ENCODE results near the gene AIMP1.
A peak's percentile ranks its signal among the peaks of the same experiment; 100 is the strongest.

AIMP1 gene

GRCh38 chr4:106312377-106312776, 4.0 kb upstream of the AIMP1 start:
- Histone ChIP-seq H3K27ac (no peak overlapping the region), H3K4me1 (ENCODE audit: control insufficient read depth in 1 of 2, insufficient read depth in 1 of 2, low read depth in 1 of 2, low read length in 1 of 2) (peaks cover 19% of the 10 kb centered on the region in 2 experiments), H3K27me3 (no peaks in the 10 kb centered on the region), H3K4me3 (ENCODE audit: low read depth in 1 of 2, low read length in 1 of 2) (no peak overlapping the region), H3K36me3 (no peaks in the 10 kb centered on the region), H3K9me3 (no peaks in the 10 kb centered on the region)
- no peak for TF ChIP-seq CTCF (IDR thresholded peaks at IDR 0.05)

- no peak for TF ChIP-seq CTCF (IDR thresholded peaks at IDR 0.05)
- no peak overlapping the region for H3K27ac ChIP-seq
- no peak overlapping the region for H3K4me3 ChIP-seq (ENCODE audit: low read depth in 1 of 2, low read length in 1 of 2)
- H3K36me3 ChIP-seq, result no peaks in the 10 kb centered on the region
- H3K9me3 ChIP-seq, result no peaks in the 10 kb centered on the region
- no peaks in the 10 kb centered on the region for H3K27me3 ChIP-seq
- H3K4me1 ChIP-seq (ENCODE audit: control insufficient read depth in 1 of 2, insufficient read depth in 1 of 2, low read depth in 1 of 2, low read length in 1 of 2), result peaks cover 19% of the 10 kb centered on the region in 2 experiments
These were observed 3.3 kb upstream of the AIMP1 start for GRCh38 chr4:106312997-106313522.

GRCh38 chr4:106314960-106315359, 1.4 kb upstream of the AIMP1 start:
- H3K4me1 ChIP-seq (ENCODE audit: control insufficient read depth in 1 of 2, insufficient read depth in 1 of 2, low read depth in 1 of 2, low read length in 1 of 2), result peaks cover 19% of the 10 kb centered on the region in 2 experiments
- no peak for TF ChIP-seq CTCF (IDR thresholded peaks at IDR 0.05)

GRCh38 chr4:106315476-106315967, 828 bp upstream of the AIMP1 start:
- no peak for TF ChIP-seq CTCF (IDR thresholded peaks at IDR 0.05)

More at GRCh38 chr4:106314960-106315359, 1.4 kb upstream of the AIMP1 start:
- no peaks in the 10 kb centered on the region for H3K27me3 ChIP-seq
- H3K9me3 ChIP-seq, result no peaks in the 10 kb centered on the region
- peak overlapping the region; percentile 89 for H3K27ac ChIP-seq
- no peaks in the 10 kb centered on the region for H3K36me3 ChIP-seq
- H3K4me3 ChIP-seq (ENCODE audit: low read depth in 1 of 2, low read length in 1 of 2), result peak overlapping the region; percentile 73 to 84

GRCh38 chr4:106316773-106317409, 541 bp downstream of the AIMP1 start:
- Histone ChIP-seq H3K27me3 (no peaks in the 10 kb centered on the region), H3K27ac (peak overlapping the region; percentile 89), H3K36me3 (peaks cover 8% of the 10 kb centered on the region), H3K4me1 (ENCODE audit: control insufficient read depth in 1 of 2, insufficient read depth in 1 of 2, low read depth in 1 of 2, low read length in 1 of 2) (peaks cover 19% of the 10 kb centered on the region in 2 experiments), H3K4me3 (ENCODE audit: low read depth in 1 of 2, low read length in 1 of 2) (peak overlapping the region; percentile 73 to 84), H3K9me3 (no peaks in the 10 kb centered on the region)
- no peak for TF ChIP-seq CTCF (IDR thresholded peaks at IDR 0.05)

More at GRCh38 chr4:106315476-106315967, 828 bp upstream of the AIMP1 start:
- Histone ChIP-seq H3K4me1 (ENCODE audit: control insufficient read depth in 1 of 2, insufficient read depth in 1 of 2, low read depth in 1 of 2, low read length in 1 of 2) (peaks cover 19% of the 10 kb centered on the region in 2 experiments), H3K36me3 (no peaks in the 10 kb centered on the region), H3K27me3 (no peaks in the 10 kb centered on the region), H3K9me3 (no peaks in the 10 kb centered on the region), H3K4me3 (ENCODE audit: low read depth in 1 of 2, low read length in 1 of 2) (peak overlapping the region; percentile 73 to 84), H3K27ac (peak overlapping the region; percentile 89)
